Liver (tissue), 3 donors: Measurements from ENCODE around the gene MICALL1.

Experiments
- CTCF ChIP-seq: fragments of 150-350 bp; IDR thresholded peaks from 2 replicates; pipeline ENCODE4 v1.5.1; 2017; ENCODE audit warnings: improper control_type of control experiment, low read depth, low read length; ENCODE audit not compliant: missing input control
- GABPA ChIP-seq, 2 donors: IDR thresholded peaks in 1 of 2; conservative IDR thresholded peaks in 1 of 2; 2 replicates each; pipeline ENCODE4 v1.6.1; 2016; ENCODE audit warnings: antibody characterized with exemption in 2 of 2, mild to moderate bottlenecking in 1 of 2, moderate library complexity in 1 of 2
- NR2F2 ChIP-seq: IDR thresholded peaks from 2 replicates; pipeline ENCODE4 v1.6.1; 2016; ENCODE audit warnings: antibody characterized with exemption
- RAD21 ChIP-seq, 2 donors: IDR thresholded peaks; 2 replicates each; pipeline ENCODE4 v1.6.1; 2016; ENCODE audit warnings: antibody characterized with exemption in 2 of 2, mild to moderate bottlenecking in 2 of 2
- REST ChIP-seq: IDR thresholded peaks from 2 replicates; pipeline ENCODE4 v1.6.1; 2016; ENCODE audit warnings: antibody characterized with exemption, mild to moderate bottlenecking
- RXRA ChIP-seq, 2 donors: IDR thresholded peaks; 2 replicates each; pipeline ENCODE4 v1.6.1; 2017 to 2018; ENCODE audit warnings: antibody characterized with exemption in 2 of 2, mild to moderate bottlenecking in 1 of 2
- TAF1 ChIP-seq: conservative IDR thresholded peaks from 2 replicates; pipeline ENCODE4 v1.6.1; 2016; ENCODE audit warnings: antibody characterized with exemption, mild to moderate bottlenecking
- ZBTB33 ChIP-seq: IDR thresholded peaks from 2 replicates; pipeline ENCODE4 v1.6.1; 2016; ENCODE audit warnings: antibody characterized with exemption
- donor health status: healthy.
- donor health status: healthy.

GRCh38 chr22:37951305-37951704 lies 45.2 kb downstream of the MICALL1 start:
- TF ChIP-seq CTCF: no peak
- no peak for TF ChIP-seq RAD21 (IDR thresholded peaks at IDR 0.05)
- no peak for TF ChIP-seq ZBTB33
- no peak for TF ChIP-seq GABPA (IDR thresholded peaks at IDR 0.05 in 1 of 2, conservative IDR thresholded peaks at IDR 0.05 in 1 of 2)
- TF ChIP-seq RXRA (IDR thresholded peaks at IDR 0.05): no peak
- TF ChIP-seq TAF1: no peak
- no peak for TF ChIP-seq NR2F2
- TF ChIP-seq REST: no peak
